Naive thymus-derived CD4-positive, alpha-beta T cell (primary cell): ENCODE results near the gene LGI1. TPM values are rescaled to one million over a fixed set of nuclear protein-coding genes. Genes with fewer than 3 reads are reported as not detected.

ENCODE experiments used
- ATAC-seq: fragments of 150-1000 bp; cut with Tn5 transposase; 2 replicates; pipeline ENCODE4 v1.10.0; 2021; ENCODE audit warnings: mild to moderate bottlenecking, moderate library complexity
- CTCF ChIA-PET: fragments of 350-600 bp; sonication (Branson Sonifier 250); formaldehyde crosslinking; loops from one replicate; lab custom pipeline; 2021; ENCODE audit warnings: antibody characterized with exemption; lab: Charles Lee
- POLR2A ChIA-PET: fragments of 350-600 bp; sonication (Branson Sonifier 250); formaldehyde crosslinking; loops from one replicate; lab custom pipeline; 2021; ENCODE audit warnings: antibody characterized with exemption, inconsistent platforms; lab: Charles Lee
- DNase-seq, 9 donors: peaks; one replicate each; pipeline versions ENCODE4 v3.0.0 to v3.0.0-alpha.2; 2020 to 2022; ENCODE audit warnings: mixed read lengths in 1 of 9
- H3K27ac ChIP-seq: one replicate; pipeline ENCODE4 v1.7.0; 2013; ENCODE audit warnings: mild to moderate bottlenecking, low read depth, low read length, moderate library complexity
- H3K27me3 ChIP-seq, 2 donors: one replicate each; pipeline ENCODE4 v1.7.0; 2013; ENCODE audit warnings: low read length in 2 of 2, mild to moderate bottlenecking in 2 of 2, moderate library complexity in 2 of 2; ENCODE audit not compliant: control insufficient read depth in 2 of 2, insufficient read depth in 2 of 2
- H3K36me3 ChIP-seq, 3 experiments: 1 replicate in 2 of 3; 2 replicates in 1 of 3; pipeline ENCODE4 v1.7.0; 2013; ENCODE audit warnings: low read length in 3 of 3, mild to moderate bottlenecking in 3 of 3, moderate library complexity in 1 of 3; ENCODE audit not compliant: insufficient read depth in 3 of 3, control insufficient read depth in 2 of 3
- H3K4me1 ChIP-seq, 2 donors: one replicate each; pipeline ENCODE4 v1.7.0; 2013; ENCODE audit warnings: low read length in 2 of 2, mild to moderate bottlenecking in 2 of 2, moderate library complexity in 1 of 2; ENCODE audit not compliant: control insufficient read depth in 2 of 2, insufficient read depth in 2 of 2
- H3K4me3 ChIP-seq: 2 replicates; pipeline ENCODE4 v1.7.0; 2013; ENCODE audit warnings: mild to moderate bottlenecking, low read length
- H3K9me3 ChIP-seq, 3 experiments: 1 replicate in 2 of 3; 2 replicates in 1 of 3; pipeline ENCODE4 v1.7.0; 2013; ENCODE audit warnings: low read length in 3 of 3; ENCODE audit not compliant: control insufficient read depth in 2 of 3
- H3K27ac Mint-ChIP-seq, 9 donors: one replicate each; pipeline ENCODE4 v1.8.0; 2020 to 2022; ENCODE audit warnings: mixed read lengths in 9 of 9, mild to moderate bottlenecking in 8 of 9, moderate library complexity in 5 of 9, inconsistent platforms in 2 of 9
- H3K27me3 Mint-ChIP-seq, 5 donors: one replicate each; pipeline ENCODE4 v1.8.0; 2021 to 2022; ENCODE audit warnings: mixed read lengths in 5 of 5, mild to moderate bottlenecking in 1 of 5
- H3K36me3 Mint-ChIP-seq, 5 donors: one replicate each; pipeline ENCODE4 v1.8.0; 2020 to 2022; ENCODE audit warnings: mixed read lengths in 5 of 5, mild to moderate bottlenecking in 3 of 5, inconsistent platforms in 1 of 5
- H3K4me1 Mint-ChIP-seq, 7 donors: one replicate each; pipeline ENCODE4 v1.8.0; 2020 to 2022; ENCODE audit warnings: mixed read lengths in 7 of 7, mild to moderate bottlenecking in 3 of 7, inconsistent platforms in 1 of 7
- H3K4me3 Mint-ChIP-seq, 10 donors: one replicate each; pipeline ENCODE4 v1.8.0; 2020 to 2022; ENCODE audit warnings: mild to moderate bottlenecking in 10 of 10, mixed read lengths in 10 of 10, moderate library complexity in 6 of 10, inconsistent platforms in 2 of 10
- H3K9me3 Mint-ChIP-seq, 11 donors: one replicate each; pipeline ENCODE4 v1.8.0; 2020 to 2022; ENCODE audit warnings: mixed read lengths in 11 of 11, mild to moderate bottlenecking in 4 of 11, inconsistent platforms in 1 of 11, moderate library complexity in 1 of 11
- intact Hi-C, 2 donors: fragments of 100-400 bp; cut with micrococcal nuclease; formaldehyde crosslinking; loops; one replicate each; pipeline ENCODE4 v1.15.1; 2023
- polyA plus RNA-seq, 2 donors: library from polyadenylated mRNA; unstranded; fragments of 300-500 nt; fragmentation: Illumina TruSeq; gene quantifications; one replicate each; pipeline ENCODE4 v1.2.3, GENCODE V29; 2021
- total RNA-seq, 6 experiments: library from RNA in 5 of 6; stranded (reverse) in 5 of 6; gene quantifications; 1 replicate in 5 of 6; 2 replicates in 1 of 6; pipeline ENCODE4 v1.2.3 and lab custom pipeline; 2021 to 2026

Gene LGI1
- total and polyA plus RNA-seq, 7 experiments from 2014 or later: not detected

- Mint-ChIP-seq H3K36me3 (peaks cover 0 to 4% (median 0%) of the 10 kb centered on the region in 5 donors), H3K27me3 (peaks cover 4 to 31% (median 18%) of the 10 kb centered on the region in 5 donors), H3K4me1 (peaks cover 0 to 6% (median 0%) of the 10 kb centered on the region in 7 donors), H3K27ac (no peak overlapping the region), H3K4me3 (no peak overlapping the region), H3K9me3 (peaks cover 0 to 4% (median 0%) of the 10 kb centered on the region in 11 donors)
- no peaks in the 10 kb centered on the region for H3K9me3 ChIP-seq
- H3K36me3 ChIP-seq: no peaks in the 10 kb centered on the region
- no peaks in the 10 kb centered on the region for H3K4me1 ChIP-seq
- intact Hi-C loops: no loop called here
- ATAC-seq (no peak), DNase-seq (no peak)
- no peak overlapping the region for H3K4me3 ChIP-seq
- no peak overlapping the region for H3K27ac ChIP-seq
- no peaks in the 10 kb centered on the region for H3K27me3 ChIP-seq
- ChIA-PET POLR2A (no interaction called here), CTCF (no interaction called here)
Observed at GRCh38 chr10:93790439-93790838, 32.7 kb downstream of the LGI1 start.

DNA sequence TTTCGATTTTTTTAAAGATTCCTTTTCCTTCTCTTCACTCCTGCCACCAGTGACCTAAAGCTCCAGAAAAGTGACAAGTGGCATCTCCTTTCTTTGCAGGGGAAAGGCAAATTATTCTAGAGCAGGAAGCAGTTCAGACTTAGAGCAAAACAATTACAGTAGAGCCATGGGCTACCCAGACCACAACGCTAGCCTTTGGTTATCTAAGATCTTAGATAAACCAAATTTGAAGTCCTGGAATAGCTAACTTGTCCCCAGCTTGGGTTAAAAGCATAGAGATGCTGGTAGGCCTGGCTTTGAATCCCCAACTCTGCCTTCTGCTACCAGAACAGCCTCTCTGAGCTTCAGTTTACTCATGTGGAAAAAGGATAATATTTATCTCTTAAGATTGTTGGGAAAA lies 38.4 kb downstream of the LGI1 start:
- intact Hi-C loops: no loop called here
- H3K4me3 ChIP-seq: no peak overlapping the region
- no peaks in the 10 kb centered on the region for H3K4me1 ChIP-seq
- H3K4me3 Mint-ChIP-seq: no peak overlapping the region
- no peaks in the 10 kb centered on the region for H3K4me1 Mint-ChIP-seq
- peaks cover 6 to 29% (median 12%) of the 10 kb centered on the region in 5 donors for H3K27me3 Mint-ChIP-seq
- H3K27ac Mint-ChIP-seq: no peak overlapping the region
- H3K36me3 ChIP-seq: no peaks in the 10 kb centered on the region
- H3K27ac ChIP-seq: no peak overlapping the region
- peaks cover 0 to 3% (median 0%) of the 10 kb centered on the region in 11 donors for H3K9me3 Mint-ChIP-seq
- ChIA-PET CTCF (no interaction called here), POLR2A (no interaction called here)
- ATAC-seq (no peak), DNase-seq (no peak)
- H3K27me3 ChIP-seq: no peaks in the 10 kb centered on the region
- H3K9me3 ChIP-seq: no peaks in the 10 kb centered on the region
- H3K36me3 Mint-ChIP-seq: no peaks in the 10 kb centered on the region

- no peaks in the 10 kb centered on the region for H3K4me1 ChIP-seq
- Mint-ChIP-seq H3K4me1 (no peaks in the 10 kb centered on the region), H3K9me3 (peaks cover 0 to 3% (median 0%) of the 10 kb centered on the region in 11 donors), H3K27ac (no peak overlapping the region), H3K36me3 (no peaks in the 10 kb centered on the region), H3K4me3 (no peak overlapping the region), H3K27me3 (peaks cover 6 to 29% (median 15%) of the 10 kb centered on the region in 5 donors)
- ATAC-seq (no peak), DNase-seq (no peak)
- no peaks in the 10 kb centered on the region for H3K36me3 ChIP-seq
- ChIA-PET CTCF (no interaction called here), POLR2A (no interaction called here)
- no peaks in the 10 kb centered on the region for H3K9me3 ChIP-seq
- H3K27me3 ChIP-seq: no peaks in the 10 kb centered on the region
- no peak overlapping the region for H3K4me3 ChIP-seq
- H3K27ac ChIP-seq: no peak overlapping the region
- intact Hi-C loops: no loop called here
Observed at GRCh38 chr10:93797825-93798224, 40.1 kb downstream of the LGI1 start.

DNA sequence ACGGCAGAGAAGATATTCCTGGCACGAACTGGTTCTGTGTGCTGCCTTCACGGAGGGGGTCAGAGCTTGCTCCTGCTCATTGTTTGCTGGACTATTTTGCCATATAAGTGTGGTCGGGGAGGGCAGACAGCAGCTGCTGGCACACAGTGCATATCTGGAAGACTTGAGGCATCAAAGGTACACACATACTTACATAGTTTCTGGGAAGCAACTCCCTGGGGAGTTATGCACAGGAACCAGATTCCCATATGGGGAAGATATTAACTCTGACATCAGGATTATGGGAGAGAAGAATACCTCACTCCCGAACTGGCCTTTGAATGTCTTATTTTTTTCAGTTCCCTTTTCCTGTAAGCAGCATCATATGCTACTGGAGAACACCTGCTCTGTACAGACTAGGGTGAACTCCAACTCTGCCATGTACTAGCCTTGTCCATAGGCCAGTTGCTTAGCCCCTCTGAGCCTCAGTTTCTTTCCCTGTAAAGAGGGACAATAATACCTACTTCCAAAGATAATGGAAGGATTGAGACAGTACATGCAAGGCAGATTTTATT lies 41.5 kb downstream of the LGI1 start:
- DNase-seq: no peak
- peaks cover 13 to 30% (median 24%) of the 10 kb centered on the region in 5 donors for H3K27me3 Mint-ChIP-seq
- H3K9me3 Mint-ChIP-seq: peaks cover 0 to 3% (median 0%) of the 10 kb centered on the region in 11 donors

GRCh38 chr10:93804200-93804599 lies 46.5 kb downstream of the LGI1 start:
- Histone ChIP-seq H3K9me3 (no peaks in the 10 kb centered on the region), H3K27me3 (no peaks in the 10 kb centered on the region), H3K36me3 (no peaks in the 10 kb centered on the region), H3K4me1 (no peaks in the 10 kb centered on the region), H3K4me3 (no peak overlapping the region), H3K27ac (no peak overlapping the region)
- no peak overlapping the region for H3K27ac Mint-ChIP-seq
- CTCF ChIA-PET: no interaction called here
- no peaks in the 10 kb centered on the region for H3K36me3 Mint-ChIP-seq
- no peaks in the 10 kb centered on the region for H3K4me1 Mint-ChIP-seq
- POLR2A ChIA-PET: no interaction called here
- no peaks in the 10 kb centered on the region for H3K9me3 Mint-ChIP-seq
- H3K27me3 Mint-ChIP-seq: peaks cover 19 to 47% (median 27%) of the 10 kb centered on the region in 5 donors
- intact Hi-C loops: no loop called here
- H3K4me3 Mint-ChIP-seq: no peak overlapping the region
- ATAC-seq (no peak), DNase-seq (no peak)

More for the DNA sequence above, 41.5 kb downstream of the LGI1 start:
- H3K9me3 ChIP-seq: no peaks in the 10 kb centered on the region
- no peak overlapping the region for H3K27ac Mint-ChIP-seq
- no peak overlapping the region for H3K4me3 Mint-ChIP-seq
- H3K36me3 Mint-ChIP-seq: no peaks in the 10 kb centered on the region
- ATAC-seq: no peak
- ChIA-PET POLR2A (no interaction called here), CTCF (no interaction called here)
- intact Hi-C loops: no loop called here
- H3K36me3 ChIP-seq: no peaks in the 10 kb centered on the region
- H3K27ac ChIP-seq: no peak overlapping the region
- H3K4me3 ChIP-seq: no peak overlapping the region
- H3K27me3 ChIP-seq: no peaks in the 10 kb centered on the region
- no peaks in the 10 kb centered on the region for H3K4me1 Mint-ChIP-seq
- H3K4me1 ChIP-seq: no peaks in the 10 kb centered on the region

GRCh38 chr10:93806903-93807302 lies 49.2 kb downstream of the LGI1 start:
- H3K27me3 ChIP-seq: no peaks in the 10 kb centered on the region
- H3K9me3 ChIP-seq: no peaks in the 10 kb centered on the region
- no peaks in the 10 kb centered on the region for H3K36me3 Mint-ChIP-seq
- ATAC-seq (no peak), DNase-seq (no peak)
- intact Hi-C loops: no loop called here
- H3K9me3 Mint-ChIP-seq: no peaks in the 10 kb centered on the region
- no peak overlapping the region for H3K4me3 ChIP-seq
- no peak overlapping the region for H3K27ac ChIP-seq
- peaks cover 19 to 47% (median 33%) of the 10 kb centered on the region in 5 donors for H3K27me3 Mint-ChIP-seq
- H3K4me1 ChIP-seq: no peaks in the 10 kb centered on the region
- ChIA-PET POLR2A (no interaction called here), CTCF (no interaction called here)
- H3K4me1 Mint-ChIP-seq: no peaks in the 10 kb centered on the region
- H3K27ac Mint-ChIP-seq: peak overlapping the region in 1 of 9 donors; percentile 83
- H3K4me3 Mint-ChIP-seq: no peak overlapping the region
- H3K36me3 ChIP-seq: no peaks in the 10 kb centered on the region

GRCh38 chr10:93807371-93807770 lies 49.6 kb downstream of the LGI1 start:
- H3K4me1 ChIP-seq: no peaks in the 10 kb centered on the region
- Mint-ChIP-seq H3K27me3 (peaks cover 19 to 42% (median 33%) of the 10 kb centered on the region in 5 donors), H3K36me3 (no peaks in the 10 kb centered on the region), H3K9me3 (no peaks in the 10 kb centered on the region), H3K27ac (no peak overlapping the region), H3K4me1 (no peaks in the 10 kb centered on the region), H3K4me3 (no peak overlapping the region)
- ATAC-seq (no peak), DNase-seq (no peak)
- no peaks in the 10 kb centered on the region for H3K36me3 ChIP-seq
- intact Hi-C loops: no loop called here
- H3K27me3 ChIP-seq: no peaks in the 10 kb centered on the region
- H3K4me3 ChIP-seq: no peak overlapping the region
- no peaks in the 10 kb centered on the region for H3K9me3 ChIP-seq
- POLR2A ChIA-PET: no interaction called here
- no peak overlapping the region for H3K27ac ChIP-seq
- CTCF ChIA-PET: no interaction called here
